ENCODE results near the gene SUMO1. TPM values are rescaled to one million over a fixed set of nuclear protein-coding genes. Genes with fewer than 3 reads are reported as not detected.
A peak's percentile ranks its signal among the peaks of the same experiment; 100 is the strongest.
"Not testable (repeated sequence)": the region's sequence is repeated elsewhere in the genome, so short reads cannot be mapped to it uniquely, and the experiment has no call there.

The SUMO1 gene
- total RNA-seq (ENCODE audit: low replicate concordance) = 68.5 and 158 TPM in 2 replicates

DNA sequence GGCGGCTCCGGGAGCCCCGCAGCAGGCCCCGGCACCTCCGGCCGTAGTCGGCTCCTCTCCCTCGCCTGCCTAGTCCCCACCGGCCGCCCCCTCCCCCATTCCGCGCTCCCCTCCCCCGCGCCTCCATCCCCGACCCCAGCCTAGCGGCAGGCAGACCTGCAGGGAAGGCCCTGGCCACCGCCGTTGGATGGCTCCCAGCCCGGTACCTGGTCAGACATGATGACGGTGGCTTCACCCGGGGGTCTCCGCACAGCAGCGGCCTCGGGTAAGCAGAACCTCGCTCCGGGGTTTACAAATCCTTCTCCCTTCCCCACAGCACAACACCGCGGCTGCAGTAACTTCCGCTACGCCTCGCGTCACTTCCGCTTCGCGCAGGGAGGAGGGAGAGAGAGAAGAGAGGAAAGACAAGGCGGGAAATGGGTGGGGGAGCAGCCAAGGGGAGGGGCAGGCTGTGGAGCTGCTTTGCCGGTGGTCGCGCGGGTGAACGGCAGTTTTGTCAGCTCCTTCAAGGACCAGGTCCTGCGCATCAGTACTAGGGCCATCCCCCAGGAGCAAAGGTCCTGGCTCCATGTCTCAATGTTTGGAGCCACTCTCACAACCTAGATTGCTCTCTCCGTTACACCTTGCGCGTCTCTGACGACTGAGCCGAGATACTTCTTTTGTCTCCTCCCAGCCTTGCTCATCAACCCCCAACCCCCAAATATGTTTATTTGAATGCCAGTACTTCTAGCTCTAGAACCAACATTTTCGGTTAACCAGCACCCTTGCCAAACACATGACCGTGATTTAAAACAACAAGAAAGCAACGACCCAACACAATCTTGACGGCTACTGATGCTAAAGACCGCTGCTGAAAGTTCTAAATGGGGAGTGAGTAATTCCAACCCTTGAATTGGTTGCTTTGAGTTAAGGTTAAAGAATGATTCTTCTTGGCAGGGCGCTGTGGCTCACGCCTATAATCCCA, at the start of gene SUMO1:
Gene SUMO1, minus strand, starts transcription at position 364 of the 964 bp plus-strand sequence. Its CDS starts 146 bp downstream, at position 218.
- peak; percentile 83 for DNase-seq (ENCODE audit: low read depth)
- H3K4me3 ChIP-seq (ENCODE audit: low read depth, low read length) = peak within 1 kb of the TSS; percentile 93
- TF ChIP-seq, protein P1, sequence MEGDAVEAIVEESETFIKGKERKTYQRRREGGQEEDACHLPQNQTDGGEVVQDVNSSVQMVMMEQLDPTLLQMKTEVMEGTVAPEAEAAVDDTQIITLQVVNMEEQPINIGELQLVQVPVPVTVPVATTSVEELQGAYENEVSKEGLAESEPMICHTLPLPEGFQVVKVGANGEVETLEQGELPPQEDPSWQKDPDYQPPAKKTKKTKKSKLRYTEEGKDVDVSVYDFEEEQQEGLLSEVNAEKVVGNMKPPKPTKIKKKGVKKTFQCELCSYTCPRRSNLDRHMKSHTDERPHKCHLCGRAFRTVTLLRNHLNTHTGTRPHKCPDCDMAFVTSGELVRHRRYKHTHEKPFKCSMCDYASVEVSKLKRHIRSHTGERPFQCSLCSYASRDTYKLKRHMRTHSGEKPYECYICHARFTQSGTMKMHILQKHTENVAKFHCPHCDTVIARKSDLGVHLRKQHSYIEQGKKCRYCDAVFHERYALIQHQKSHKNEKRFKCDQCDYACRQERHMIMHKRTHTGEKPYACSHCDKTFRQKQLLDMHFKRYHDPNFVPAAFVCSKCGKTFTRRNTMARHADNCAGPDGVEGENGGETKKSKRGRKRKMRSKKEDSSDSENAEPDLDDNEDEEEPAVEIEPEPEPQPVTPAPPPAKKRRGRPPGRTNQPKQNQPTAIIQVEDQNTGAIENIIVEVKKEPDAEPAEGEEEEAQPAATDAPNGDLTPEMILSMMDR (IDR thresholded peaks at IDR 0.05; ENCODE audit: insufficient read depth, low read length) = no peak

DNA sequence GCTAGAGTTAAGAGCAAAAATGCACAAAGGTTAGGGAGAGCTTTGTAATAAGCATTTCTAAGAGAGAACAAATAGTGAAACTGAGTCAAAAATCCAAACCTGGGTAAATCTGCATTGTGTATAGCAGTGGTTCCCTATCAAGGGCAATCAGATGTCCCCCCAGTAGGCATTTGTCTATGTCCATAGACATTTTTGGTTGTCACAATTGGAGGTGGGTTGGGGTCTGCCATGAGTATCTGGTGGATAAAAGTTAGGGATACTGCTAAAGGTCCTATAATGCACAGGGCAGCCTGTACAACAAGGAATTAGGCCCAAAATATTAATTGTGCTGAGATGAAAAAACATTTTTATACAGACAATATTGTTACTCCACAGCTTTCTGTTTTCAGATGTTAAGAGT, 48.2 kb upstream of the SUMO1 start:
- no peak overlapping the region for H3K4me3 ChIP-seq (ENCODE audit: low read depth, low read length)
- TF ChIP-seq, protein P1 (IDR thresholded peaks at IDR 0.05; ENCODE audit: insufficient read depth, low read length) = no peak
- DNase-seq (ENCODE audit: low read depth) = no peak

DNA sequence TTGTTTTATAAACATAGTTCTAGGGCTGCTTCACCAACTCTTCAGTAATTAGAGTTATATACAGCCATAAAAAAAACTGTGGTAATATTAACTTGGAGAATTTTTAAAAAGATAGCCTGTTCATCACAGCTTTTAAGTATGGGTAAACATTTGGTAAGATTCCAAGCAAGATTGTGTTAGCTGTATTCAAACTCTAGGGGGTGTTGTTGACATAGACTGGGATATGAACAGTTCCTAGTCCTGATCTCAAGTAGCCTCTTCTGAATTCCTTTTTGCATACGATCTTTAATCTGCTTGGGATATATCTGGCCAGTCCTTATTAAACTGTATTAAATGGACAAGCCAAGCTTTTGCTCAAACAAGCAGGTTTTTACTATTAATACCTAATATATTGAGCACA, 40.5 kb upstream of the SUMO1 start:
- DNase-seq (ENCODE audit: low read depth) = peak; percentile 83

DNA sequence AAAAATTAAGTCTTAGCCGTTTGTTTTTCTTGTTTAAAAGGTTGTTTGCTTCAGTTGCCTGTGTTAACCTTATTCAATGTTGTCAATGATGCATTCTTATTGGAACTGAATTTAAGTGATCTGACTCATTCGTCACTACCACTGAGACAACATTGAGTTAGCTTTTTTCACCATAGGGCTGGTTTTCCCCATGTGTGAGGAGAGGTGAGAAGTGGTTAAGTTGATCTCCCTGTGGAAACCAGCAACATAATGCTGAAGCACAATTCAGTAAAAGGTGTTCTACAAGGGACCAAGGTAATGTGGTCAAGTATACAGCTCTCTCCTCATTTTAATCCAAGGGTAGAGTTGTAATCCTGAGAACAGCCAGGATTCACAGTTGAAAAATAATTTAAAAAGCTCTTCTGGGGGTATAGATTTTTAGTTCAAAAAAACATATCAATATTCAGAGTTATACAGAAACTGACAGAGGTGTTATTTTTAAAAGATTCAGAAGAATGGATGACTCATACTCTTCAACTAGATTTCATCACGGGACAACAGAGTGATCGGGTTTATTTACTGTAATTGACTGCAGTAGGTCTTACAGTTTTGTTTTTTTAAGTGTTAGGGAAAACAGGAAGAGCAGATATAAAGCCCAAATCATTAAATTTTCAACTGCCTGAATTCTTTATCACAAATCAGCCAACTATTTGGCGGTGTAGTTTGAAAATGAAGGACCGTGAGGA, 39.8 kb upstream of the SUMO1 start:
- DNase-seq (ENCODE audit: low read depth) = peak; percentile 63
- no peak overlapping the region for H3K4me3 ChIP-seq (ENCODE audit: low read depth, low read length)
- TF ChIP-seq, protein P1 (IDR thresholded peaks at IDR 0.05; ENCODE audit: insufficient read depth, low read length) = no peak

More for the DNA sequence above, 40.5 kb upstream of the SUMO1 start:
- TF ChIP-seq, protein P1 (IDR thresholded peaks at IDR 0.05; ENCODE audit: insufficient read depth, low read length) = peak; percentile 74
- no peak overlapping the region for H3K4me3 ChIP-seq (ENCODE audit: low read depth, low read length)

DNA sequence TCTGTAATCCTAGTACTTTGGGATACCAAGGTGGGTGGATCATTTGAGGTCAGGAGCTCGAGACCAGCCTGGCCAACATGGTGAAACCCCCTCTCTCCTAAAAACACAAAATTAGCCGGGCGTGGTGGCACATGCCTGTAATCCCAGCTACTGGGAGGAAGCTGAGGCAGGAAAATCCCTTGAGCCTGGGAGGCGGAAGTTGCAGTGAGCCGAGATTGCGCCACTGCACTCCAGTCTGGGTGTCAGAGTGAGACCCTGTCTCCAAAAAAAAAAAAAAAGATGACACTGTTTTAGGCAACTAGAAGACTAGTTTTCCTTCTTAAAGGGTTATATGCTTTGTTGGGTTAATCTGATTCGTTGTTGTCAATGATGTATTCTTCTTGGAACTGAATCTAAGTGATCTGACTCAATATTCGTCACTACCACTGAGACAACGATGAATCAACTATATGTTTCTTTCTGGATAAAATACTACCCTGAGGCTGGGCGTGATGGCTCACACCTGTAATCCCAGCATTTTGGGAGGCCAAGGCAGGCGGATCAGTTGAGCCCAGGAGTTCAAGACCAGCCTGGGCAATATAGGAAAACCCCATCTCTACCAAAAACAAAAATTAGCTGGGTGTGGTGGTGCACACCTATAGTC, 37.8 kb upstream of the SUMO1 start:
- H3K4me3 ChIP-seq (ENCODE audit: low read depth, low read length) = not testable (repeated sequence)
- DNase-seq (ENCODE audit: low read depth) = peak; percentile 65

DNA sequence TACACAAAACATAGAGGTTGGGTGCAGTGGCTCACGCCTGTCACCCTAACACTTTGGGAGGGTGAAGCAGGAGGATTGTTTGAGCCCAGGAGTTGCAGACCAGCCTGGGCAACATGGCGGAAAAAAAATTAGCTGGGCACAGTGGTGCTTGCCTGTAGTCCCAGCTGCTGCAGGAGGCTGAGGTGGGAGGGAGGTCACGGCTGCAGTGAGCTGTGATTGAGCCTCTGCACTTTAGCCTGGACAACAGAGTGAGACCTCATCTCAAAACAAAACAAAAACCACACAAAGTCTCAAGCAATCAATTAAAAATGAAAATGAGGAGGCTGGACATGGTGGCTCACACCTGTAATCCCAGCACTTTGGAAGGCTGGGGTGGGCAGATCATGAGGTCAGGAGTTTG, 32.1 kb upstream of the SUMO1 start:
- no peak for DNase-seq (ENCODE audit: low read depth)
- H3K4me3 ChIP-seq (ENCODE audit: low read depth, low read length) = no peak overlapping the region
- TF ChIP-seq, protein P1 (IDR thresholded peaks at IDR 0.05; ENCODE audit: insufficient read depth, low read length) = no peak

Measured in fibroblast of the aortic adventitia (primary cell).